Measurements from ENCODE around the gene LRRC61. TPM values are rescaled to one million over a fixed set of nuclear protein-coding genes. Genes with fewer than 3 reads are reported as not detected.

Gene LRRC61
- total RNA-seq, 6 experiments from 2014 or later: not detected

DNA sequence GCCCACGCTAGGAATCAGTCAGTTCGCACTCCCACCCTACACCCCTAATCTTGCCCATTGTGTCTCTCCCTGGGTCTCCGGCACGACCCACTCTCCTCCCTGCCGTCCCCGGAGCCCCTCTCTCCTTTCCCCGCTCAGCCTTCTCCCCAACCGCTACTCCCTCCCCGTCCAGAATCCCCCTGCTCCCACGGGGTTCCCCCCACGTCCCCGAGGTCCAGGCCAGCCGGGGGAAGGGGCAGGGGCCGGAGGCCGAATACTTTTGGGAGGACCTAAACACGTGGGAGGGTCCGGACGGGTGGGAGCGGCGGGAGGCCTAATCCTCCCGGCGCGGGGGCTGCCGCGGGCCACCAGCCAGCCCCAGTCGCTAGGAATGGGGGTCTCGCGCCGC, 17.7 kb downstream of the LRRC61 start:
- H3K27ac Mint-ChIP-seq: no peak overlapping the region
- H3K36me3 Mint-ChIP-seq (ENCODE audit: low read depth): no peaks in the 10 kb centered on the region
- DNase-seq: no peak

DNA sequence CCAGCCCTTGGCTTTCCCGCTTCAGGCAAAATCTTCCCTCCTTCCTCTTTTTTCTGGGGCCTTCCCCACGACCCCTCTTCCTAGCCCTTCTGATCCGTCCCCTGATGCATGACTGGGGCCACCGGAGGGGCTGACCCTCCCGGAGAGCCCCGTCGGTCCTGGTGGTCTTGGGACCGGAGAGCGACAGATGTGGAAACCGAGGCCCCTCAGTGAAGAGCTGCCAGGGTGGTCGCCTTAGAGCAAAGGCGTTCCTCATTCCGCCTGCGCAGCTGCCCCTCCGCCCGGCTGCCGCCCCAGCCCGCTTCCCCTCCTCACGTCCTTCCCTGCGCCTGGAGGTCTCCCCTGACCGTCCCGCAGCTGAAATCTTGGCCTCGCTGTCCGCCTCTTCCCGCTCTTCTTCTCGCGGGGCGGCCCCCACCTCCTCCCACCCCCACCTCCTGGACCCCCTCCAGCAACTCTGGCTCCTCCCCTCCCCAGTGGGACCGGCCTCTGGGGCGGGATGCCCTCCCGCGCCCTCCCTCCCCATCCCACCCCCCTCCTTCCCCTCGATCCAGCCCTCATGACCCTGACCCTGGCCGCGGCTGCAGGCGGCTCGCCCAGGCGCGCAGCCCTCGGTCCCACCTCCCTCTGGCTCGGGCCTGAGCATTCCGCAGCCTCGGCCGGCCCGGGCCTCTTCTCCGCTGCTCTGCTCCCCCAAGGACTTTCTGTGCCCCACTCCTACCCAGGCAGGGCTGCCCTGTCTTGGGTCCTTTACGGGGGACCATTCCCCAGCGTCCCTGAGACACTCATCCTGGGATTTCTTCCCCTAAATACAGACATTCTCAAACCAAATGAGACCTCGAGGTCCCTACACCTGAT, 18.3 kb downstream of the LRRC61 start, which contains the start of gene RARRES2:
Gene RARRES2 (minus strand): TSS at position 367 of the 858 bp plus-strand sequence. CDS start 1,020 bp downstream, outside the sequence.
- Mint-ChIP-seq H3K4me1 (ENCODE audit: low read depth) (peaks cover 6% of the 10 kb centered on the region; the same call in 1 of the 2 replicates), H3K9me3 (no peaks in the 10 kb centered on the region), H3K27ac (no peak within 1 kb of the TSS), H3K4me3 (no peak within 1 kb of the TSS), H3K36me3 (ENCODE audit: low read depth) (no peaks in the 10 kb centered on the region), H3K27me3 (ENCODE audit: insufficient read depth) (peaks cover 30% of the 10 kb centered on the region)
- no peak for DNase-seq
- no peak for TF ChIP-seq CTCF (IDR thresholded peaks at IDR 0.05)

More for the DNA sequence above, 17.7 kb downstream of the LRRC61 start:
- Mint-ChIP-seq H3K9me3 (no peaks in the 10 kb centered on the region), H3K4me3 (no peak overlapping the region), H3K4me1 (ENCODE audit: low read depth) (peaks cover 6% of the 10 kb centered on the region; the same call in 1 of the 2 replicates), H3K27me3 (ENCODE audit: insufficient read depth) (peaks cover 30% of the 10 kb centered on the region)
- TF ChIP-seq CTCF (IDR thresholded peaks at IDR 0.05): no peak

DNA sequence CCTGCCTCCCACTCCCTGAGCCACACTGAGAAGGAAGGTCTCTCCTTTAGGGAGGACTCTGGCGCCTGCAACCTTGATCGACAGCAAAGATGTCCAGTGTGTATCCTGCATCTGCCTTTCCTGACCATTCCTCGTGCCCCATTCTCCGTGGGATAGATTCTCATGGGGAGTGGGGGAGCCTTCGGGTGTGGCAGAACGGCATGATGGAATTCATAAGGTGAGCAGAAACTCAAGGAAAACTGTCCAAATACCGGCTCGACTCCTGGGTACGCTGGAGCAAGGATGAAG, 18.9 kb downstream of the LRRC61 start:
- H3K4me3 Mint-ChIP-seq: no peak overlapping the region
- H3K27me3 Mint-ChIP-seq (ENCODE audit: insufficient read depth): peaks cover 32% of the 10 kb centered on the region
- DNase-seq: no peak
- H3K4me1 Mint-ChIP-seq (ENCODE audit: low read depth): peaks cover 6% of the 10 kb centered on the region; the same call in 1 of the 2 replicates
- H3K9me3 Mint-ChIP-seq: no peaks in the 10 kb centered on the region
- H3K36me3 Mint-ChIP-seq (ENCODE audit: low read depth): no peaks in the 10 kb centered on the region
- H3K27ac Mint-ChIP-seq: no peak overlapping the region
- TF ChIP-seq CTCF (IDR thresholded peaks at IDR 0.05): no peak

DNA sequence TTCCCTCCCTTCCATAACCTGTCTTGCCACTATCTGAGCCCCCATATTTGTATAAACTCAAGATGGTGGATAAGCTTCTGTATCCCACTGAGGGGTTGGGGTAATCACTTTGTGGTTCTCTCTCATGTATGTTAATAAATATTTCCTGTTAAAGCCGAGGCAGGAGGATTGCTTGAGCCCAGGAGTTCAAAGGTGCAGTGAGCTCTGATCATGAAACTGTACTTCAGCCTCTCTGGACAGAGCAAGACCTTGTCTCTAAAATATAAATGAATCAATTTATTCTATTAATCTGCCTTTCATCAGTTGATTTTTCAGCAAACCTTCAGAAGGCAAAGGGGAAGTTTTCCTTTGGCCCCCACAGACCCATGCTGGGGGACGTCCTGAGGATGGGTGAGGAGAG, 20.1 kb downstream of the LRRC61 start:
- Mint-ChIP-seq H3K36me3 (ENCODE audit: low read depth) (no peaks in the 10 kb centered on the region), H3K27me3 (ENCODE audit: insufficient read depth) (peaks cover 32% of the 10 kb centered on the region), H3K4me3 (no peak overlapping the region), H3K9me3 (no peaks in the 10 kb centered on the region), H3K27ac (no peak overlapping the region), H3K4me1 (ENCODE audit: low read depth) (peaks cover 6% of the 10 kb centered on the region; the same call in 1 of the 2 replicates)
- no peak for TF ChIP-seq CTCF (IDR thresholded peaks at IDR 0.05)
- DNase-seq: no peak

GRCh38 chr7:150344299-150344698, 21.1 kb downstream of the LRRC61 start:
- DNase-seq: no peak
- peaks cover 30% of the 10 kb centered on the region for H3K27me3 Mint-ChIP-seq (ENCODE audit: insufficient read depth)
- H3K36me3 Mint-ChIP-seq (ENCODE audit: low read depth): no peaks in the 10 kb centered on the region
- H3K27ac Mint-ChIP-seq: no peak overlapping the region
- TF ChIP-seq CTCF (IDR thresholded peaks at IDR 0.05): no peak
- no peak overlapping the region for H3K4me3 Mint-ChIP-seq
- H3K9me3 Mint-ChIP-seq: no peaks in the 10 kb centered on the region
- peaks cover 6% of the 10 kb centered on the region; the same call in 1 of the 2 replicates for H3K4me1 Mint-ChIP-seq (ENCODE audit: low read depth)
